HepG2 (cell line): ENCODE measurements around the gene ABCC8. TPM values are rescaled to one million over a fixed set of nuclear protein-coding genes. Genes with fewer than 3 reads are reported as not detected.

ENCODE experiments used
- ATAC-seq: fragments of 200-7000 bp; cut with Tn5 transposase; 3 replicates; pipeline ENCODE4 v1.9.1; 2020; ENCODE audit warnings: mild to moderate bottlenecking, moderate library complexity
- BruUV-seq: library from RNA; stranded (reverse); fragments of 400-500 nt; replicated peaks from 2 replicates; lab custom pipeline; 2021; lab: Mats Ljungman, UMichigan
- CTCF ChIA-PET: fragments of 300-600 bp; formaldehyde crosslinking; extraction: SDS; loops from one replicate; lab custom pipeline; 2021; ENCODE audit warnings: low total read pairs, inconsistent platforms, low intra/inter-chr PET ratio; lab: Yijun Ruan, JAX
- POLR2A ChIA-PET: fragments of 350-600 bp; sonication (Branson Sonifier 250); formaldehyde crosslinking; loops from one replicate; lab custom pipeline; 2020; ENCODE audit warnings: antibody characterized with exemption, inconsistent platforms; lab: Yijun Ruan, JAX
- DNase-seq: peaks from one replicate; pipeline ENCODE4 v3.0.0-alpha.2; 2015; ENCODE audit warnings: low spot score
- FAIRE-seq: peaks from 3 replicates; lab custom pipeline; 2011; peaks lifted over from hg19 to GRCh38; lab: Jason Lieb, UNC
- H2AFZ ChIP-seq: one replicate; pipeline ENCODE4 v1.6.1; 2011; ENCODE audit warnings: low read length, inconsistent platforms
- H3K27ac ChIP-seq: fragments of 300-600 bp; 3 replicates; pipeline ENCODE4 v1.8.0; 2011; ENCODE audit warnings: mixed run types, mild to moderate bottlenecking, mixed read lengths, low read length, inconsistent platforms; ENCODE audit not compliant: insufficient read depth; ENCODE audit errors: extremely low read length
- H3K27me3 ChIP-seq, 2 experiments: fragments of 200-600 bp in 1 of 2; 2 replicates in 1 of 2; 3 replicates in 1 of 2; pipeline versions ENCODE4 v1.6.0 to v1.8.0; 2011; ENCODE audit warnings: low read length in 2 of 2, mild to moderate bottlenecking in 2 of 2, moderate library complexity in 2 of 2, inconsistent platforms in 1 of 2; ENCODE audit not compliant: insufficient read depth in 2 of 2, control insufficient read depth in 1 of 2
- H3K36me3 ChIP-seq, 2 experiments: fragments of 200-600 bp in 1 of 2; replicated peaks in 1 of 2; 2 replicates in 1 of 2; 3 replicates in 1 of 2; pipeline versions ENCODE4 v1.5.1 to v1.8.0; 2011; ENCODE audit warnings: low read length in 2 of 2, inconsistent platforms in 1 of 2; ENCODE audit not compliant: insufficient read depth in 2 of 2, control insufficient read depth in 1 of 2
- H3K4me1 ChIP-seq: 2 replicates; pipeline ENCODE4 v1.5.1; 2012; ENCODE audit warnings: low read length, inconsistent platforms; ENCODE audit not compliant: insufficient read depth
- H3K4me2 ChIP-seq: 2 replicates; pipeline ENCODE4 v1.6.0; 2011; ENCODE audit warnings: low read depth, low read length, inconsistent platforms
- H3K4me3 ChIP-seq, 3 experiments: fragments of 200-600 bp in 1 of 3; sonication (generic), shearing (Covaris generic) in 1 of 3; replicated peaks in 1 of 3; 2 replicates each; pipeline ENCODE4 v1.5.1; 2011 to 2016; ENCODE audit warnings: low read length in 3 of 3, inconsistent platforms in 2 of 3, low read depth in 2 of 3, mild to moderate bottlenecking in 2 of 3, control low read depth in 1 of 3, mixed read lengths in 1 of 3; ENCODE audit not compliant: insufficient read depth in 1 of 3
- H3K79me2 ChIP-seq: one replicate; pipeline ENCODE4 v1.6.1; 2011; ENCODE audit warnings: low read length, inconsistent platforms; ENCODE audit not compliant: insufficient read depth
- H3K9ac ChIP-seq: 2 replicates; pipeline ENCODE4 v1.6.0; 2011; ENCODE audit warnings: mild to moderate bottlenecking, low read depth, low read length, inconsistent platforms; ENCODE audit not compliant: insufficient read depth
- H3K9me3 ChIP-seq: 2 replicates; pipeline ENCODE4 v1.5.1; 2012; ENCODE audit warnings: mild to moderate bottlenecking, low read length
- H4K20me1 ChIP-seq: 2 replicates; pipeline ENCODE4 v1.6.0; 2011; ENCODE audit warnings: inconsistent platforms, mild to moderate bottlenecking, low read length, moderate library complexity; ENCODE audit not compliant: insufficient read depth
- SOX5 ChIP-seq: IDR thresholded peaks from 2 replicates; pipeline ENCODE4 v1.6.1; 2016; ENCODE audit warnings: borderline replicate concordance
- U2AF2 ChIP-seq: fragments of 200-400 bp; formaldehyde crosslinking; IDR thresholded peaks from 2 replicates; pipeline ENCODE4 v1.6.1; 2017; ENCODE audit warnings: low read depth, mild to moderate bottlenecking, low read length
- ZNF468 ChIP-seq: sonication (generic); formaldehyde crosslinking; IDR thresholded peaks from 2 replicates; pipeline ENCODE4 v1.8.0; 2022; ENCODE audit warnings: mild to moderate bottlenecking, moderate library complexity, missing genetic modification reagents
- ZNF629 ChIP-seq: sonication (generic); formaldehyde crosslinking; conservative IDR thresholded peaks from 2 replicates; pipeline ENCODE4 v1.5.0; 2020; ENCODE audit warnings: missing genetic modification reagents
- WGBS: methylation state at CpG from one replicate; pipeline ENCODE4 v1.1.6; 2017; ENCODE audit warnings: low lambda C conversion rate; 5-methylcytosine and 5-hydroxymethylcytosine counted together
- in situ Hi-C: cut with HindIII; loops from 2 replicates; pipeline ENCODE4 v1.10.0; 2017; ENCODE audit warnings: low pct_unique_long_range_greater_than_20kb; ENCODE audit not compliant: extremely low pct_ligation_motif_present
- intact Hi-C: fragments of 100-400 bp; cut with micrococcal nuclease; formaldehyde crosslinking; loops from one replicate; pipeline ENCODE4 v1.10.0; 2022; ENCODE audit not compliant: unreplicated experiment
- polyA plus RNA-seq, 8 experiments: library from polyadenylated mRNA; depleted of rRNA in 3 of 8; stranded (reverse) in 7 of 8; unstranded in 1 of 8; fragments of >200 nt; fragmentation: Illumina TruSeq in 4 of 8; extraction: Trizol in 4 of 8; gene quantifications; 2 replicates each; pipeline versions ENCODE4 v1.2.1 to v1.2.3, GENCODE V29; 2011 to 2016; ENCODE audit warnings: low read depth in 4 of 8, missing spikeins in 1 of 8, mixed read lengths in 1 of 8; ENCODE audit not compliant: insufficient read depth in 1 of 8
- total RNA-seq, 5 experiments: library from RNA; depleted of rRNA; stranded (reverse); fragments of >200 nt; fragmentation: Illumina TruSeq; extraction: Trizol; gene quantifications; 2 replicates each; pipeline ENCODE4 v1.2.3, GENCODE V29; 2016; ENCODE audit warnings: low read depth in 1 of 5
- TF ChIP-seq, protein P1 (sequence below): sonication (generic); formaldehyde crosslinking; IDR thresholded peaks from 2 replicates; pipeline ENCODE4 v1.4.0; 2020; ENCODE audit warnings: missing genetic modification reagents, borderline replicate concordance

ABCC8 gene
- total and polyA plus RNA-seq, 2 of the 13 experiments (the other 11 are each of a cell fraction or from before 2014, with no cell fraction given), result not detected

DNA sequence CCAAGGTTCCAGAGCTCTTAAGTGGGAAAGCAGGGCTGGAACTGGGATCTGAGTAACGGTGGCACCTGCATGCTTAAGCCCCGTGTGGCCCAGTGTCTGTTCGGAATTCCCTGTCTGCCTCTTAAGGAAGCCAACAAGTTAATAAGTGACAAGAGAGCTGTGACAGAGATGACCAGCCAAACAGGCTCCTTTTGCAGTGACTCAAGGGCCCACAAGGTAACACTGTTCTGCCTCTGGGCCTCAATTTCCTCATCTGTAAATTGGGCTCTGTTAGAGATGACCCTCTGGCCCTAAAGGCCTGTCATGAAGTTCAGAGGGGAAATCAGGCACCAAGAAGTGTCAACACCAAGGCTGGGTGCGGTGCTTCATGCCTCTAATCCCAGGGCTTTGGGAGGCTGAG lies 48.9 kb upstream of the ABCC8 start:
- Histone ChIP-seq H3K9ac (no peak overlapping the region), H3K79me2 (no peaks in the 10 kb centered on the region), H4K20me1 (no peaks in the 10 kb centered on the region), H3K27ac (no peak overlapping the region), H3K4me1 (peaks cover under 1% of the 10 kb centered on the region), H3K4me2 (no peak overlapping the region), H3K4me3 (no peak overlapping the region), H3K9me3 (no peaks in the 10 kb centered on the region), H3K36me3 (no peaks in the 10 kb centered on the region), H2AFZ (no peak overlapping the region), H3K27me3 (peaks cover 0 to 15% of the 10 kb centered on the region in 2 experiments; a peak in 4 of 5 replicates)
- intact Hi-C loops (no loop called here), in situ Hi-C loops (no loop called here)
- ATAC-seq, result no peak
- DNase-seq, result no peak
- CTCF ChIA-PET, result no interaction called here
- POLR2A ChIA-PET, result no interaction called here
- 3% methylated on average over 4 of the region's 4 CpGs for WGBS
- TF ChIP-seq ZNF468 (CRISPR knock-in tag), result no peak
- peak; percentile 53; the same call in 1 of the 2 replicates for TF ChIP-seq ZNF629 (CRISPR knock-in tag)
- no peak for FAIRE-seq
- BruUV-seq, result no TSS peak

DNA sequence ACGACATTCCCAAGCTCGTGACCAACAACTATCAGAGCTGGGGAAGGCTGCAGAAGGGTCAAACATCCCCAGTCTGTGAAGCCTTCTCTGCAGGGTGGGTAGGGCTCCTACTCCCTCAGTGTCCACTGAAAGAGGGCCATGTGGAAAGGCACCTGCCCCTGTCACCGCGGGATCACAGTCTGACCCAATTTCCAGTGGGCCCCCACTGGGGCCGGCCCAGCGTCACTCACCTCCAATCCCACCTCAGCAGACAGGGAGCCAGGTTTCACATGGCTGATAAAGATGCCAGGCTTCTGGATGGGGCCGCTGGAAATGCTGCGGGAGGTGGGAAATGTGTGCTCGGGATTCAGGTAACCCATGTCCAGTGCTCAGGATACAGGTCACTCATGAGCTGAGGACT lies 47.6 kb upstream of the ABCC8 start:
- ChIA-PET POLR2A (no interaction called here), CTCF (no interaction called here)
- Histone ChIP-seq H3K4me2 (no peak overlapping the region), H3K4me1 (no peaks in the 10 kb centered on the region), H3K9ac (no peak overlapping the region), H3K27ac (no peak overlapping the region), H3K9me3 (no peaks in the 10 kb centered on the region), H3K27me3 (peaks cover 0 to 3% of the 10 kb centered on the region in 2 experiments; a peak in 2 of 5 replicates), H3K4me3 (no peak overlapping the region), H3K36me3 (no peaks in the 10 kb centered on the region), H4K20me1 (no peaks in the 10 kb centered on the region), H2AFZ (no peak overlapping the region)
- DNase-seq (no peak), ATAC-seq (no peak), FAIRE-seq (no peak)
- no TSS peak for BruUV-seq
- intact Hi-C loops (no loop called here), in situ Hi-C loops (loop anchor here (25.0 kb wide), 1 partner anchor 287 kb away; no protein-coding TSS in a partner anchor)
- 18% methylated on average over 3 of the region's 9 CpGs for WGBS
- TF ChIP-seq U2AF2 (no peak), SOX5 (no peak)
- TF ChIP-seq, protein P1, sequence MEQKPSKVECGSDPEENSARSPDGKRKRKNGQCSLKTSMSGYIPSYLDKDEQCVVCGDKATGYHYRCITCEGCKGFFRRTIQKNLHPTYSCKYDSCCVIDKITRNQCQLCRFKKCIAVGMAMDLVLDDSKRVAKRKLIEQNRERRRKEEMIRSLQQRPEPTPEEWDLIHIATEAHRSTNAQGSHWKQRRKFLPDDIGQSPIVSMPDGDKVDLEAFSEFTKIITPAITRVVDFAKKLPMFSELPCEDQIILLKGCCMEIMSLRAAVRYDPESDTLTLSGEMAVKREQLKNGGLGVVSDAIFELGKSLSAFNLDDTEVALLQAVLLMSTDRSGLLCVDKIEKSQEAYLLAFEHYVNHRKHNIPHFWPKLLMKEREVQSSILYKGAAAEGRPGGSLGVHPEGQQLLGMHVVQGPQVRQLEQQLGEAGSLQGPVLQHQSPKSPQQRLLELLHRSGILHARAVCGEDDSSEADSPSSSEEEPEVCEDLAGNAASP (CRISPR knock-in tag), result no peak
- TF ChIP-seq, all 625 proteins: peak for 0
- H3K79me2 ChIP-seq, result no peaks in the 10 kb centered on the region
